SH-SY5Y (cell line): ENCODE data around the gene OLIG2.

ENCODE experiments used
- GATA2 ChIP-seq: IDR thresholded peaks from 2 replicates; pipeline ENCODE4 v1.6.1; 2011; ENCODE audit warnings: mild to moderate bottlenecking, low read depth, low read length
- GATA3 ChIP-seq: IDR thresholded peaks from 2 replicates; pipeline ENCODE4 v1.6.1; 2011; ENCODE audit warnings: low read depth, mild to moderate bottlenecking, low read length, moderate library complexity

The OLIG2 gene

GRCh38 chr21:33024201-33025103, 1.3 kb upstream of the OLIG2 start:
- TF ChIP-seq GATA2, result no peak
- no peak for TF ChIP-seq GATA3

- no peak for TF ChIP-seq GATA3
- no peak for TF ChIP-seq GATA2
Measured at GRCh38 chr21:33025106-33025488, 638 bp upstream of the OLIG2 start.

- TF ChIP-seq GATA2 (no peak), GATA3 (no peak)
Measured at GRCh38 chr21:33026443-33026858, 716 bp downstream of the OLIG2 start.

- no peak for TF ChIP-seq GATA3
- TF ChIP-seq GATA2, result no peak
Measured at GRCh38 chr21:33026878-33027400, 1.2 kb downstream of the OLIG2 start.

- TF ChIP-seq GATA3 (no peak), GATA2 (no peak)
Measured at GRCh38 chr21:33027401-33028286, 1.9 kb downstream of the OLIG2 start.

- TF ChIP-seq GATA2 (no peak), GATA3 (no peak)
Measured at GRCh38 chr21:33028287-33028670, 2.5 kb downstream of the OLIG2 start.

- TF ChIP-seq GATA2 (no peak), GATA3 (no peak)
Measured at GRCh38 chr21:33028773-33029384, 3.1 kb downstream of the OLIG2 start.

- no peak for TF ChIP-seq GATA3
- TF ChIP-seq GATA2, result no peak
Measured at GRCh38 chr21:33029385-33029921, 3.7 kb downstream of the OLIG2 start.

- TF ChIP-seq GATA3 (no peak), GATA2 (no peak)
Measured at GRCh38 chr21:33029975-33030461, 4.3 kb downstream of the OLIG2 start.

- TF ChIP-seq GATA3, result no peak
- TF ChIP-seq GATA2, result no peak
Measured at GRCh38 chr21:33030633-33031032, 4.9 kb downstream of the OLIG2 start.

- TF ChIP-seq GATA3 (no peak), GATA2 (no peak)
Measured at GRCh38 chr21:33031152-33031911, 5.6 kb downstream of the OLIG2 start.

GRCh38 chr21:33032434-33033047, 6.8 kb downstream of the OLIG2 start:
- TF ChIP-seq GATA3 (no peak), GATA2 (no peak)
